ENCODE measurements around the gene ASCC1. TPM values are rescaled to one million over a fixed set of nuclear protein-coding genes. Genes with fewer than 3 reads are reported as not detected.

Gene ASCC1
- total RNA-seq, 1 donor = 41.0 TPM

DNA sequence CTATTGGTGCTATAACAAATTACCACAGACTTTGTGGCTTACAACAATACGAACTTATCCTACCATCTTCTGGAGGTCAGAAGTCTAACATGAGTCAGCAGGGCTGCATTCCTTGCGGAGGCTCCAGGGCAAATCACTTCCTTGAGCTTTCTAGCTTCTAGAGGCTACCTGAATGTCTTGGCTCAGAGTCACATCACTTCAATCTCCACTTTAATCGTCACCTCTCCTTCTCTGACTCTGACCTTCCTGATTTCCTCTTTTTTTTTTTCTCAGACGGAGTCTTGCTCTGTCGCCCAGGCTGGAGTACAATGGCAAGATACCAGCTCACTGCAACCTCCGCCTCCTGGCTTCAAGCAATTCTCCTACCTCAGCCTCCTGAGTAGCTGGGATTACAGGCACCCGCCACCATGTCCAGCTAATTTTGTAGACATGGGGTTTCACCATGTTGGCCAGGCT is 44.9 kb downstream of the ASCC1 start:
- TF ChIP-seq CTCF (IDR thresholded peaks at IDR 0.05; ENCODE audit: insufficient read depth, low read depth, low read length) = no peak
- peak; percentile 82 for DNase-seq (ENCODE audit: low read depth)
- no peak overlapping the region for H3K4me3 ChIP-seq (ENCODE audit: low read depth, low read length)

- H3K4me3 ChIP-seq (ENCODE audit: low read depth, low read length) = no peak overlapping the region
- TF ChIP-seq CTCF (IDR thresholded peaks at IDR 0.05; ENCODE audit: insufficient read depth, low read depth, low read length) = no peak
- no peak for DNase-seq (ENCODE audit: low read depth)
Observed at GRCh38 chr10:72170733-72171132, 45.3 kb downstream of the ASCC1 start.

DNA sequence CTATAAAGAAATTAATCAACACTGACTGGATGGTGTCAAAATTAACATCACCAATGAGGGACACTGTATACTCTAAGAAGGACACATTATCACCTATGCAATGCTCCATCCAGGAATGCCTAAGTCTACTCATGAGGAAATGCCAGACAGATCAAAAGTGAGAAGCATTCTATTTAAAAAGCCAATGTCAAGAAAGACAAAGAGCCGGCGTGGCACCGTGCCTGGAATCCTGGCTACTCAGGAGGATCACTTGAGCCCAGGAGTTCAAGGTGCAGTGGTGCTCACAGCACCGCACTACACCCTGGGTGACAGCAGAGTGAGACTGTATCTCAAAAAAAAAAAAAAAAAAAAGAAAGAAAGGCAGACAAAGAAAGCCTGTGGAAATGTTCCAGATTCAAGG is 45.8 kb downstream of the ASCC1 start:
- H3K4me3 ChIP-seq (ENCODE audit: low read depth, low read length) = no peak overlapping the region
- TF ChIP-seq CTCF (IDR thresholded peaks at IDR 0.05; ENCODE audit: insufficient read depth, low read depth, low read length) = no peak
- no peak for DNase-seq (ENCODE audit: low read depth)

GRCh38 chr10:72167118-72167517 is 49.0 kb downstream of the ASCC1 start:
- TF ChIP-seq CTCF (IDR thresholded peaks at IDR 0.05; ENCODE audit: insufficient read depth, low read depth, low read length) = no peak
- no peak for DNase-seq (ENCODE audit: low read depth)
- H3K4me3 ChIP-seq (ENCODE audit: low read depth, low read length) = no peak overlapping the region

DNA sequence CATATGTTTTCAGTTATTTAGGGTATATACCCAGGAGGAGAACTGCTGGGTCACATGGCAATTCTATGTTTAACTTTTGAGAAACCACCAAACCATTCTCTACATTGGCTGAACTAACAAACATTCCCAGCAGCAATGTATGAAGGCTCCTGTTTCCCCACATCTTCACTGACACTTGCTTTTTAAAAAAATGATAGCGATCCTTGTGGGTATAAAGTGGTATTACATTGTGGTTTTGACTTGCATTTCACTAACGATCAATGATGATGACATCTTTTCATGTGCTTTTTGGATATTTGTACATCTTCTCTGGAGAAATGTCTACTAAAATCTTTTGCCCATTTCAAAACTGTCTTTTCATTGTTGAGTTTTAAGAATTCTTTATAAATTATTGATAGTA is 51.5 kb downstream of the ASCC1 start:
- DNase-seq (ENCODE audit: low read depth) = peak; percentile 29
- TF ChIP-seq CTCF (IDR thresholded peaks at IDR 0.05; ENCODE audit: insufficient read depth, low read depth, low read length) = no peak
- no peak overlapping the region for H3K4me3 ChIP-seq (ENCODE audit: low read depth, low read length)

DNA sequence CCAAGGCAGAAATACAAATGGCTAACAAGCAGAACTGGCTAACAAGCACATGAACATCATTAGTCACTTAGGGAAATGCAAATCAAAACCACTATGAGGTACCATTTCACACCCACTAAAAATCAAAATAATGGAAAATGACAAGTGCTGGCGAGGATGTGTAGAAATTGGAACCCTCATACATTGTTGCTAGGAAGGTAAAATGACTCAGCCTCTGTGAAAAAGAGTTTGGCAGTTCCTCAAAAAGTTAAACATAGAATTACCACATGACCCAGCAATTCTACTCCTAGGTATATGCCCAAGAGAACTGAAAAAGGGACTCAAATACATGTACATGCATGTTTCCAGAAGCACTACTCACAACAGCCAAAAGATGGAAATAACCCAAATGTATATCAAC is 53.1 kb downstream of the ASCC1 start:
- DNase-seq (ENCODE audit: low read depth) = peak; percentile 30
- TF ChIP-seq CTCF (IDR thresholded peaks at IDR 0.05; ENCODE audit: insufficient read depth, low read depth, low read length) = no peak
- no peak overlapping the region for H3K4me3 ChIP-seq (ENCODE audit: low read depth, low read length)

- H3K4me3 ChIP-seq (ENCODE audit: low read depth, low read length) = no peak overlapping the region
- TF ChIP-seq CTCF (IDR thresholded peaks at IDR 0.05; ENCODE audit: insufficient read depth, low read depth, low read length) = no peak
- no peak for DNase-seq (ENCODE audit: low read depth)
Observed at GRCh38 chr10:72158176-72158575, 57.9 kb downstream of the ASCC1 start.

Measured in fibroblast of villous mesenchyme (primary cell).